ENCODE measurements around the gene KLF15. TPM values are rescaled to one million over a fixed set of nuclear protein-coding genes. Genes with fewer than 3 reads are reported as not detected.

The KLF15 gene
- polyA plus RNA-seq, 1 donor from 2014 or later, result 0.46 TPM

DNA sequence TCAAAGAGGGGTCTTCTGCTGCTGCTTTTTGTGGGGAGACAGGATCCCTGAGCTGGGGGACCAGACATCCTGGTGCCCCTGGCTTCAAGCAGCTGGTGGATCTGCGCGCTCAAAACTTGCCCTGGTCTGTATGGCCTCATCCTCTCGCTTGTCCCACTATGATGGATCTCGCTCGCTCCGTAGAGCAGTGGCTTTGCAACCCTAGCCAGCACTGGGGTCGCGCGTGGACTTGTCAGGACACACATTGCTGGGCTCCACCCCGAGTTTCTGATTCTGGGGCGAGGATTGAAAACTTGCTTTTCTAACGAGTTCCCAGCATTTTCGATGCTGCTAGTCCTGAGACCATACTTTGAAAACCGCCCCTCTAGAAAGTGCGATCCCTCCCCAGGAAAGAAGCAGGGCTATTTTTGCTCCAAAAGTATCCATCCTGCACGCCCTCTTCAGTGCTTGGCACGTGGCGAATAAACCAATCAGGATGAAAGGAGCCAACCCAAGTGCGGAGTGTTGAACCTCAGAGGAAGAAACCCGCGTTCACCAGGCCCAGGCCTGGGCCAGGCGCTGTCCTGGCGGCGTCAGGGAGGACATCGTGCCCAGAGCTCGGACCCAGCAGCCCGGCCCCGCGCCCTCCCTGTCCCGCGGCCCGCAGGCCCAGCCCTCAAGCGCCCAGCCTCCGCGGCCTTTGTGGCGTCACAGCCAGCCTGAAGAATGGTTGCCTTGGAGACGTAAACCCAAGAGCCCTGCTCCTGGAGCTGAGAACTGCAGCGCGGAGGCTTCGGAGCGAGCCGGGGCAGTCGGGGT lies 37.2 kb upstream of the KLF15 start, which contains the start of gene CFAP100:
Gene CFAP100, plus strand, starts transcription at position 731 of the 798 bp plus-strand sequence. CDS start 1,092 bp downstream, outside the sequence.
- TF ChIP-seq SMC3 (conservative IDR thresholded peaks at IDR 0.05; ENCODE audit: poor library complexity), result peak; percentile 18
- TF ChIP-seq, protein P1, sequence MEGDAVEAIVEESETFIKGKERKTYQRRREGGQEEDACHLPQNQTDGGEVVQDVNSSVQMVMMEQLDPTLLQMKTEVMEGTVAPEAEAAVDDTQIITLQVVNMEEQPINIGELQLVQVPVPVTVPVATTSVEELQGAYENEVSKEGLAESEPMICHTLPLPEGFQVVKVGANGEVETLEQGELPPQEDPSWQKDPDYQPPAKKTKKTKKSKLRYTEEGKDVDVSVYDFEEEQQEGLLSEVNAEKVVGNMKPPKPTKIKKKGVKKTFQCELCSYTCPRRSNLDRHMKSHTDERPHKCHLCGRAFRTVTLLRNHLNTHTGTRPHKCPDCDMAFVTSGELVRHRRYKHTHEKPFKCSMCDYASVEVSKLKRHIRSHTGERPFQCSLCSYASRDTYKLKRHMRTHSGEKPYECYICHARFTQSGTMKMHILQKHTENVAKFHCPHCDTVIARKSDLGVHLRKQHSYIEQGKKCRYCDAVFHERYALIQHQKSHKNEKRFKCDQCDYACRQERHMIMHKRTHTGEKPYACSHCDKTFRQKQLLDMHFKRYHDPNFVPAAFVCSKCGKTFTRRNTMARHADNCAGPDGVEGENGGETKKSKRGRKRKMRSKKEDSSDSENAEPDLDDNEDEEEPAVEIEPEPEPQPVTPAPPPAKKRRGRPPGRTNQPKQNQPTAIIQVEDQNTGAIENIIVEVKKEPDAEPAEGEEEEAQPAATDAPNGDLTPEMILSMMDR (IDR thresholded peaks at IDR 0.05; ENCODE audit: poor library complexity, severe bottlenecking), result no peak
- TF ChIP-seq EP300 (conservative IDR thresholded peaks at IDR 0.05; ENCODE audit: poor library complexity, severe bottlenecking), result peak; percentile 67
- TF ChIP-seq RAD21 (conservative IDR thresholded peaks at IDR 0.05), result no peak
- TF ChIP-seq TAF1 (IDR thresholded peaks at IDR 0.05; ENCODE audit: low read depth), result no peak
- TF ChIP-seq POLR2AphosphoS5 (IDR thresholded peaks at IDR 0.05), result no peak
- Histone ChIP-seq H3K9me3 (ENCODE audit: low read length) (no peaks in the 10 kb centered on the region), H3K27ac (ENCODE audit: low read length) (peak within 1 kb of the TSS; percentile 20), H3K9ac (ENCODE audit: low read length) (peak within 1 kb of the TSS; percentile 47), H4K20me1 (ENCODE audit: insufficient read depth) (no peaks in the 10 kb centered on the region), H3F3A (ENCODE audit: insufficient read depth, low read length, poor library complexity, severe bottlenecking) (no peaks in the 10 kb centered on the region), H3K27me3 (ENCODE audit: insufficient read depth, low read depth, low read length) (no peaks in the 10 kb centered on the region), H3K36me3 (ENCODE audit: insufficient read depth, low read length) (no peaks in the 10 kb centered on the region), H3K79me2 (replicated peaks; ENCODE audit: insufficient read depth, low read length) (no peaks in the 10 kb centered on the region), H2AFZ (ENCODE audit: low read depth, low read length) (peak within 1 kb of the TSS; percentile 91), H3K9me2 (ENCODE audit: insufficient read depth, low read length) (no peaks in the 10 kb centered on the region), H3K4me2 (ENCODE audit: low read length) (no peak within 1 kb of the TSS), H3K4me3 (ENCODE audit: low read length) (peak within 1 kb of the TSS; percentile 53)

DNA sequence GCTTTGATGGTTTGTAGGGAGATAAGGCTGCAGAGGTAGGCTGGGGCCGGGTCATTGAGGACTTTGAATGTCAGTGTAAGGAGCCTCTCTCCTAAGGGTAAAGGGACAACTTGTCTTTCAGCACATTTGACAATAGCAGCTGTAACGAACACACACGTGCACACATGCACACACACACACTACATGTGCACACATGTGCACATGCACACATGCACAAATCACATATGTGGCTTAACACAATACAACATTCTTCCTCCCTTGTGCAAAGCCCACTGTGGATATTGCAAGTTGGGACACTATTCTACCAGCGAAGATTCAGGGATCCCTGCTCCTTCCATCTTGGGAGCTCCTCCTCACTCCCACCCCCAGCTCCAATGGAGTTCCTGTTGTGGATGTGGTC lies 36.4 kb upstream of the KLF15 start:
- H3K9ac ChIP-seq (ENCODE audit: low read length), result no peak overlapping the region
- no peaks in the 10 kb centered on the region for H4K20me1 ChIP-seq (ENCODE audit: insufficient read depth)
- no peaks in the 10 kb centered on the region for H3K9me2 ChIP-seq (ENCODE audit: insufficient read depth, low read length)
- H3K36me3 ChIP-seq (ENCODE audit: insufficient read depth, low read length), result no peaks in the 10 kb centered on the region
- H3F3A ChIP-seq (ENCODE audit: insufficient read depth, low read length, poor library complexity, severe bottlenecking), result no peaks in the 10 kb centered on the region
- no peaks in the 10 kb centered on the region for H3K27me3 ChIP-seq (ENCODE audit: insufficient read depth, low read depth, low read length)
- no peaks in the 10 kb centered on the region for H3K79me2 ChIP-seq (replicated peaks; ENCODE audit: insufficient read depth, low read length)
- no peak overlapping the region for H3K27ac ChIP-seq (ENCODE audit: low read length)
- TF ChIP-seq EZH2 (IDR thresholded peaks at IDR 0.05; ENCODE audit: borderline replicate concordance, insufficient read depth, low read length, poor library complexity, severe bottlenecking) (no peak), SMC3 (conservative IDR thresholded peaks at IDR 0.05; ENCODE audit: poor library complexity) (no peak), POLR2AphosphoS5 (IDR thresholded peaks at IDR 0.05) (no peak), MXI1 (conservative IDR thresholded peaks at IDR 0.05; ENCODE audit: poor library complexity, severe bottlenecking) (no peak), TAF1 (IDR thresholded peaks at IDR 0.05; ENCODE audit: low read depth) (no peak), RAD21 (conservative IDR thresholded peaks at IDR 0.05) (no peak), EP300 (conservative IDR thresholded peaks at IDR 0.05; ENCODE audit: poor library complexity, severe bottlenecking) (no peak)
- TF ChIP-seq, protein P1 (IDR thresholded peaks at IDR 0.05; ENCODE audit: poor library complexity, severe bottlenecking), result no peak
- TF ChIP-seq, protein P2, sequence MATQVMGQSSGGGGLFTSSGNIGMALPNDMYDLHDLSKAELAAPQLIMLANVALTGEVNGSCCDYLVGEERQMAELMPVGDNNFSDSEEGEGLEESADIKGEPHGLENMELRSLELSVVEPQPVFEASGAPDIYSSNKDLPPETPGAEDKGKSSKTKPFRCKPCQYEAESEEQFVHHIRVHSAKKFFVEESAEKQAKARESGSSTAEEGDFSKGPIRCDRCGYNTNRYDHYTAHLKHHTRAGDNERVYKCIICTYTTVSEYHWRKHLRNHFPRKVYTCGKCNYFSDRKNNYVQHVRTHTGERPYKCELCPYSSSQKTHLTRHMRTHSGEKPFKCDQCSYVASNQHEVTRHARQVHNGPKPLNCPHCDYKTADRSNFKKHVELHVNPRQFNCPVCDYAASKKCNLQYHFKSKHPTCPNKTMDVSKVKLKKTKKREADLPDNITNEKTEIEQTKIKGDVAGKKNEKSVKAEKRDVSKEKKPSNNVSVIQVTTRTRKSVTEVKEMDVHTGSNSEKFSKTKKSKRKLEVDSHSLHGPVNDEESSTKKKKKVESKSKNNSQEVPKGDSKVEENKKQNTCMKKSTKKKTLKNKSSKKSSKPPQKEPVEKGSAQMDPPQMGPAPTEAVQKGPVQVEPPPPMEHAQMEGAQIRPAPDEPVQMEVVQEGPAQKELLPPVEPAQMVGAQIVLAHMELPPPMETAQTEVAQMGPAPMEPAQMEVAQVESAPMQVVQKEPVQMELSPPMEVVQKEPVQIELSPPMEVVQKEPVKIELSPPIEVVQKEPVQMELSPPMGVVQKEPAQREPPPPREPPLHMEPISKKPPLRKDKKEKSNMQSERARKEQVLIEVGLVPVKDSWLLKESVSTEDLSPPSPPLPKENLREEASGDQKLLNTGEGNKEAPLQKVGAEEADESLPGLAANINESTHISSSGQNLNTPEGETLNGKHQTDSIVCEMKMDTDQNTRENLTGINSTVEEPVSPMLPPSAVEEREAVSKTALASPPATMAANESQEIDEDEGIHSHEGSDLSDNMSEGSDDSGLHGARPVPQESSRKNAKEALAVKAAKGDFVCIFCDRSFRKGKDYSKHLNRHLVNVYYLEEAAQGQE (IDR thresholded peaks at IDR 0.05; ENCODE audit: borderline replicate concordance), result no peak
- no peak overlapping the region for H3K4me2 ChIP-seq (ENCODE audit: low read length)
- H2AFZ ChIP-seq (ENCODE audit: low read depth, low read length), result no peak overlapping the region
- no peaks in the 10 kb centered on the region for H3K9me3 ChIP-seq (ENCODE audit: low read length)
- no peak overlapping the region for H3K4me3 ChIP-seq (ENCODE audit: low read length)

Measured in neural cell (in vitro differentiated cells).